Thymus (tissue), 11 donors: ENCODE data around the gene MPDU1. TPM values are rescaled to one million over a fixed set of nuclear protein-coding genes. Genes with fewer than 3 reads are reported as not detected.

Experiments
- DNase-seq, 9 donors: peaks; one replicate each; pipeline ENCODE4 v3.0.0-alpha.2; 2013; ENCODE audit warnings: low spot score in 9 of 9, low read depth in 6 of 9, missing footprints in 1 of 9
- H3K27ac ChIP-seq, 2 donors: one replicate each; pipeline ENCODE4 v1.5.1; 2013; ENCODE audit warnings: control low read depth in 1 of 2, low read depth in 1 of 2, low read length in 1 of 2, mild to moderate bottlenecking in 1 of 2, moderate library complexity in 1 of 2
- H3K27me3 ChIP-seq, 2 donors: one replicate each; pipeline ENCODE4 v1.5.1; 2013; ENCODE audit warnings: low read length in 1 of 2; ENCODE audit not compliant: control insufficient read depth in 2 of 2, insufficient read depth in 1 of 2
- H3K36me3 ChIP-seq, 2 donors: one replicate each; pipeline ENCODE4 v1.5.1; 2013; ENCODE audit warnings: low read length in 1 of 2, mild to moderate bottlenecking in 1 of 2, moderate library complexity in 1 of 2; ENCODE audit not compliant: control insufficient read depth in 2 of 2, insufficient read depth in 2 of 2
- H3K4me1 ChIP-seq, 2 donors: one replicate each; pipeline ENCODE4 v1.5.1; 2013; ENCODE audit warnings: low read length in 2 of 2; ENCODE audit not compliant: control insufficient read depth in 2 of 2, insufficient read depth in 2 of 2
- H3K4me3 ChIP-seq, 2 donors: one replicate each; pipeline ENCODE4 v1.5.1; 2013; ENCODE audit warnings: low read length in 2 of 2, control low read depth in 1 of 2, mild to moderate bottlenecking in 1 of 2
- H3K9me3 ChIP-seq, 2 donors: one replicate each; pipeline ENCODE4 v1.5.1; 2013; ENCODE audit warnings: low read length in 1 of 2, mild to moderate bottlenecking in 1 of 2; ENCODE audit not compliant: control insufficient read depth in 2 of 2, insufficient read depth in 1 of 2
- WGBS: extraction: QIAGEN DNeasy Blood & Tissue Kit; methylation state at CpG from one replicate; pipeline ENCODE4 v1.1.7; 2013; 5-methylcytosine and 5-hydroxymethylcytosine counted together
- polyA plus RNA-seq: library from polyadenylated mRNA; stranded (reverse); fragments of 200-250 nt; gene quantifications from one replicate; pipeline ENCODE4 v1.2.3, GENCODE V29; 2013
- total RNA-seq: library from RNA; stranded (reverse); fragments of 120-200 nt; gene quantifications from one replicate; pipeline ENCODE4 v1.2.4, GENCODE V29; 2013
- donor health status: healthy.

MPDU1 gene
- total and polyA plus RNA-seq, 2 donors: 48.0 to 57.8 TPM

- H3K36me3 ChIP-seq: peaks cover 63 to 72% of the 10 kb centered on the region in 2 donors
- DNase-seq: no peak
- no peak overlapping the region for H3K4me3 ChIP-seq
- H3K27ac ChIP-seq: no peak overlapping the region
- no peaks in the 10 kb centered on the region for H3K27me3 ChIP-seq
- peaks cover 11 to 60% of the 10 kb centered on the region in 2 donors for H3K4me1 ChIP-seq
- 94% methylated on average over 14 of the region's 14 CpGs for WGBS
- peaks cover 0 to 3% of the 10 kb centered on the region in 2 donors for H3K9me3 ChIP-seq
These were observed 7.2 kb upstream of the MPDU1 start for GRCh38 chr17:7576432-7576937.

GRCh38 chr17:7577327-7578199, 6.1 kb upstream of the MPDU1 start:
- Histone ChIP-seq H3K4me3 (no peak overlapping the region), H3K27me3 (no peaks in the 10 kb centered on the region), H3K36me3 (peaks cover 63 to 72% of the 10 kb centered on the region in 2 donors), H3K27ac (peak overlapping the region in 1 of 2 donors; percentile 15), H3K9me3 (peaks cover 0 to 6% of the 10 kb centered on the region in 2 donors), H3K4me1 (peaks cover 16 to 64% of the 10 kb centered on the region in 2 donors)
- no peak for DNase-seq
- 97% methylated on average over 17 of the region's 17 CpGs for WGBS

GRCh38 chr17:7579001-7579833, 4.4 kb upstream of the MPDU1 start, which contains the start of gene CD68:
TSS of gene CD68 (plus strand) at chr17:7579638. CDS start at chr17:7579678, 40 bp downstream.
- WGBS: 55% methylated on average over 7 of the region's 7 CpGs
- Histone ChIP-seq H3K4me1 (peaks cover 20 to 73% of the 10 kb centered on the region in 2 donors), H3K36me3 (peaks cover 60 to 67% of the 10 kb centered on the region in 2 donors), H3K27ac (peak within 1 kb of the TSS; percentile 68 to 81), H3K9me3 (peaks cover 0 to 12% of the 10 kb centered on the region in 2 donors), H3K27me3 (no peaks in the 10 kb centered on the region), H3K4me3 (peak within 1 kb of the TSS in 1 of 2 donors; percentile 1)
- DNase-seq: peak in 1 of 9 donors; percentile 54

DNA sequence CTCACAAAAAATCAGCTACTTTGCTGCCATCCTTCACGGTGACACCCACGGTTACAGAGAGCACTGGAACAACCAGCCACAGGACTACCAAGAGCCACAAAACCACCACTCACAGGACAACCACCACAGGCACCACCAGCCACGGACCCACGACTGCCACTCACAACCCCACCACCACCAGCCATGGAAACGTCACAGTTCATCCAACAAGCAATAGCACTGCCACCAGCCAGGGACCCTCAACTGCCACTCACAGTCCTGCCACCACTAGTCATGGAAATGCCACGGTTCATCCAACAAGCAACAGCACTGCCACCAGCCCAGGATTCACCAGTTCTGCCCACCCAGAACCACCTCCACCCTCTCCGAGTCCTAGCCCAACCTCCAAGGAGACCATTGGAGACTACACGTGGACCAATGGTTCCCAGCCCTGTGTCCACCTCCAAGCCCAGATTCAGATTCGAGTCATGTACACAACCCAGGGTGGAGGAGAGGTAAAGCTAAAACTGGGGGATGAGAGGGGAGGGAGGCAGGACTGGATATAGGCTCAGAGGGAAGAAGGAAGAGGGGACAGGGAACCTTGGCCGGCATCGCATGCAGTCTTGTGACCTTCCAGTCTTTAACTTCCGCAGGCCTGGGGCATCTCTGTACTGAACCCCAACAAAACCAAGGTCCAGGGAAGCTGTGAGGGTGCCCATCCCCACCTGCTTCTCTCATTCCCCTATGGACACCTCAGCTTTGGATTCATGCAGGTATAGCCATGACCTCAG, 3.6 kb upstream of the MPDU1 start:
- DNase-seq: no peak
- H3K4me1 ChIP-seq: peaks cover 28 to 73% of the 10 kb centered on the region in 2 donors
- peaks cover 0 to 12% of the 10 kb centered on the region in 2 donors for H3K9me3 ChIP-seq

GRCh38 chr17:7580604-7581575, 2.8 kb upstream of the MPDU1 start:
- Histone ChIP-seq H3K36me3 (peaks cover 43 to 54% of the 10 kb centered on the region in 2 donors), H3K4me1 (peaks cover 23 to 73% of the 10 kb centered on the region in 2 donors), H3K27me3 (no peaks in the 10 kb centered on the region), H3K9me3 (peaks cover 0 to 12% of the 10 kb centered on the region in 2 donors), H3K4me3 (peak overlapping the region in 1 of 2 donors; percentile 1), H3K27ac (peak overlapping the region in 1 of 2 donors; percentile 98)
- WGBS: 94% methylated on average over 23 of the region's 23 CpGs
- no peak for DNase-seq

More for the DNA sequence above, 3.6 kb upstream of the MPDU1 start:
- WGBS: 85% methylated on average over 12 of the region's 12 CpGs
- Histone ChIP-seq H3K27ac (peak overlapping the region; percentile 44 to 81), H3K36me3 (peaks cover 52 to 59% of the 10 kb centered on the region in 2 donors), H3K4me3 (peak overlapping the region in 1 of 2 donors; percentile 1), H3K27me3 (no peaks in the 10 kb centered on the region)

- peaks cover 38 to 49% of the 10 kb centered on the region in 2 donors for H3K36me3 ChIP-seq
- peaks cover 23 to 67% of the 10 kb centered on the region in 2 donors for H3K4me1 ChIP-seq
- no peak for DNase-seq
- H3K4me3 ChIP-seq: peak overlapping the region; percentile 68 to 91
- H3K9me3 ChIP-seq: peaks cover 0 to 12% of the 10 kb centered on the region in 2 donors
- H3K27ac ChIP-seq: peak overlapping the region; percentile 96 to 98
- WGBS: 91% methylated on average over 36 of the region's 36 CpGs
- H3K27me3 ChIP-seq: no peaks in the 10 kb centered on the region
These were observed 1.0 kb upstream of the MPDU1 start for GRCh38 chr17:7582396-7583252.

DNA sequence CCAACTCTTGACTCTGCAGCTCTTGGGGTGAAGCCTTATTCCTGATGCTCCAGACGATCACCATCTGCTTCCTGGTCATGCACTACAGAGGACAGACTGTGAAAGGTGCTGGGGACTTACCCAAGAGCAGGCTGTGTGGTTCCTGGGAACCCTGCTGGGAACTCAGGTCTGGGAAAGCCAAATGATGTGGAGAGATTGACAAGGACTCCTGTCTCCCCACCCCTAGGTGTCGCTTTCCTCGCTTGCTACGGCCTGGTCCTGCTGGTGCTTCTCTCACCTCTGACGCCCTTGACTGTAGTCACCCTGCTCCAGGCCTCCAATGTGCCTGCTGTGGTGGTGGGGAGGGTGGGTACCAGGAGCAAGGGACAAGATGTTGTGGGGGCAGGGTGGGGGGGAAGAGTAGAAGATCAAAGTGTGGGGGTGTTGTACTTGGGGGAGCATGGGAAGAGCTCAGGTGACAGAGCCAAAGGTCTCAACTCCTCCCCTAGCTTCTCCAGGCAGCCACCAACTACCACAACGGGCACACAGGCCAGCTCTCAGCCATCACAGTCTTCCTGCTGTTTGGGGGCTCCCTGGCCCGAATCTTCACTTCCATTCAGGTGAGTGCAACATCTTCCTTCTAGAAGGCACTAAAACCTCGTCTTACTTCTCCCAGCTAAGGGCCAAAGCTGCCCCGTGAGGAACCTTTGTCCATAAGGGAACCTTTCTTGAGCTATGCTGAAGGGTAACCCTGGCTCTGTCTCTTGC, 3.2 kb downstream of the MPDU1 start:
- peaks cover 19 to 55% of the 10 kb centered on the region in 2 donors for H3K4me1 ChIP-seq
- H3K36me3 ChIP-seq: peaks cover 37 to 56% of the 10 kb centered on the region in 2 donors
- DNase-seq: no peak
- H3K27me3 ChIP-seq: no peaks in the 10 kb centered on the region
- H3K27ac ChIP-seq: no peak overlapping the region
- whole genome bisulfite sequencing: 97% methylated on average over 9 of the region's 9 CpGs
- H3K4me3 ChIP-seq: no peak overlapping the region
- peaks cover 0 to 12% of the 10 kb centered on the region in 2 donors for H3K9me3 ChIP-seq
